HG02981 (cell line): Measurements from ENCODE around the gene NTN1.
"Not testable (repeated sequence)": the region's sequence is repeated elsewhere in the genome, so short reads cannot be mapped to it uniquely, and the experiment has no call there.

ENCODE experiments used
- ATAC-seq: cut with Tn5 transposase; IDR thresholded peaks from one replicate; pipeline ENCODE4 v1.9.1; 2021; ENCODE audit warnings: mild to moderate bottlenecking, moderate library complexity; ENCODE audit not compliant: unreplicated experiment

NTN1 gene

GRCh38 chr17:9080296-9080914 lies 59.1 kb downstream of the NTN1 start:
- ATAC-seq = no peak

- no peak for ATAC-seq
Measured at GRCh38 chr17:9080983-9081382, 59.7 kb downstream of the NTN1 start.

GRCh38 chr17:9086577-9086976 lies 65.3 kb downstream of the NTN1 start:
- no peak for ATAC-seq

- no peak for ATAC-seq
Measured at GRCh38 chr17:9087921-9088320, 66.6 kb downstream of the NTN1 start.

- ATAC-seq = no peak
Measured at GRCh38 chr17:9090641-9091096, 69.4 kb downstream of the NTN1 start.

- no peak for ATAC-seq
Measured at GRCh38 chr17:9094193-9094592, 72.9 kb downstream of the NTN1 start.

GRCh38 chr17:9095390-9095789 lies 74.1 kb downstream of the NTN1 start:
- no peak for ATAC-seq

GRCh38 chr17:9098242-9098825 lies 77.0 kb downstream of the NTN1 start:
- ATAC-seq = no peak

GRCh38 chr17:9101356-9101755 lies 80.0 kb downstream of the NTN1 start:
- no peak for ATAC-seq

- ATAC-seq = not testable (repeated sequence)
Measured at GRCh38 chr17:9103193-9103592, 81.9 kb downstream of the NTN1 start.

- ATAC-seq = no peak
Measured at GRCh38 chr17:9104370-9105041, 83.2 kb downstream of the NTN1 start.

- ATAC-seq = no peak
Measured at GRCh38 chr17:9105068-9105868, 84.0 kb downstream of the NTN1 start.

GRCh38 chr17:9106278-9106677 lies 85.0 kb downstream of the NTN1 start:
- ATAC-seq = not testable (repeated sequence)

GRCh38 chr17:9107527-9107926 lies 86.2 kb downstream of the NTN1 start:
- ATAC-seq = no peak

GRCh38 chr17:9108146-9108545 lies 86.8 kb downstream of the NTN1 start:
- ATAC-seq = no peak

- no peak for ATAC-seq
Measured at GRCh38 chr17:9109933-9110332, 88.6 kb downstream of the NTN1 start.

- no peak for ATAC-seq
Measured at GRCh38 chr17:9110501-9110900, 89.2 kb downstream of the NTN1 start.

- ATAC-seq = no peak
Measured at GRCh38 chr17:9115214-9116191, 94.2 kb downstream of the NTN1 start.

- ATAC-seq = no peak
Measured at GRCh38 chr17:9116311-9116835, 95.1 kb downstream of the NTN1 start.
